Medulla oblongata (tissue), 1 donor: Measurements from ENCODE around the gene DDAH2.

Source experiments
- DNase-seq: peaks from one replicate; pipeline ENCODE4 v3.0.0-alpha.2; 2015; ENCODE audit errors: extremely low spot score

Gene DDAH2, protein sequence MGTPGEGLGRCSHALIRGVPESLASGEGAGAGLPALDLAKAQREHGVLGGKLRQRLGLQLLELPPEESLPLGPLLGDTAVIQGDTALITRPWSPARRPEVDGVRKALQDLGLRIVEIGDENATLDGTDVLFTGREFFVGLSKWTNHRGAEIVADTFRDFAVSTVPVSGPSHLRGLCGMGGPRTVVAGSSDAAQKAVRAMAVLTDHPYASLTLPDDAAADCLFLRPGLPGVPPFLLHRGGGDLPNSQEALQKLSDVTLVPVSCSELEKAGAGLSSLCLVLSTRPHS

DNA sequence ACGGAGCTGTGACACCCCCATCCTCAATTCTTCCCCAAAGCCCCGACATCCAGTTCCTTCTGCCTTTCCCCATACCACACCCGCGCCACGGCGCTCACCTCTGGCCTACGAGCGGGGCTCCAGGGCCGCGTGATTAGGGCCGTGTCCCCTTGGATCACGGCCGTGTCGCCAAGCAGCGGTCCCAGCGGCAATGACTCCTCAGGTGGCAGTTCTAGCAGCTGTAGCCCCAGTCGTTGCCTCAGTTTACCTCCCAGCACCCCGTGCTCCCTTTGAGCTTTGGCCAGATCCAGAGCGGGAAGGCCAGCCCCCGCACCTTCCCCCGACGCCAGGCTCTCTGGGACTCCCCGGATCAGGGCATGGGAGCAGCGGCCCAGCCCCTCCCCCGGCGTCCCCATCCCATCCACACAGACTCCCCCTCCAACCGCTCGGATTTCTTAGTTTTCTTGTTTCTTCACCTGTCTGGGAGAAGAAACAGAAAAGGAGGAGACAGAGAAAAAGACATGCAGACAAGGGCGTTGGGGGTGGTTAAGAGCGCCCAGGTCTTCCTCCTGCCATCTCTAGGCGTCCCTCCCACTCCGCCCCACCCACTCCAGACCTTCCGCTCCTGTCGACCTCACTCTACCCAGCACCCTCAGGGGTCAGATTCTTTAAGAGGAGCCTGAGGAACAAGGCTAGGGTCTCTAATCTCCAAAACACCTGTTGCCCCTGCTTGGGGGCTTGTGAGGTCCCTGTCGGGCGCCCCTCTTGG, at the start of gene DDAH2:
Gene DDAH2, minus strand, starts transcription at position 533 of the 748 bp plus-strand sequence. Its CDS starts 138 bp downstream, at position 395.
- no peak for DNase-seq

DNA sequence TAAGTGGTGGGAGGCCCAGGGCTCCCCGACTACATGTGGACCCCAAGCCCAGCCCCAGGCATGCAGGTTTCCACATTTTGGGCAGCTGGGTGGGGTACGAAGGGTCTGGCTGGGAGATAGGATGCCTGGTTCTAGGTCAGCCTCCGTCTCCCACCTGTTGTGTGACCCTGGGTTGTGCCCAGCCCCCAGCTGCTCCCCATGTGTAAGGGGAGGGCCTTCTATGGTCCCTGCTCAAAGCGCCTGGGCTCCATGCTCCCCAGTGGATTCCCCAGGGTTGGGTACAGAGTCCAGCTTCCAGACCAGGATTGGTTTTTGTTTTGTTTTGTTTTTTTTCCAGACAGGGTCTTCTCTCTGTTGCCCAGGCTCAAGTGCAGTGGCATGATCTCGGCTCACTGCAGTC, 49.1 kb upstream of the DDAH2 start:
- DNase-seq: no peak

GRCh38 chr6:31777667-31778050, 48.6 kb upstream of the DDAH2 start:
- no peak for DNase-seq

DNA sequence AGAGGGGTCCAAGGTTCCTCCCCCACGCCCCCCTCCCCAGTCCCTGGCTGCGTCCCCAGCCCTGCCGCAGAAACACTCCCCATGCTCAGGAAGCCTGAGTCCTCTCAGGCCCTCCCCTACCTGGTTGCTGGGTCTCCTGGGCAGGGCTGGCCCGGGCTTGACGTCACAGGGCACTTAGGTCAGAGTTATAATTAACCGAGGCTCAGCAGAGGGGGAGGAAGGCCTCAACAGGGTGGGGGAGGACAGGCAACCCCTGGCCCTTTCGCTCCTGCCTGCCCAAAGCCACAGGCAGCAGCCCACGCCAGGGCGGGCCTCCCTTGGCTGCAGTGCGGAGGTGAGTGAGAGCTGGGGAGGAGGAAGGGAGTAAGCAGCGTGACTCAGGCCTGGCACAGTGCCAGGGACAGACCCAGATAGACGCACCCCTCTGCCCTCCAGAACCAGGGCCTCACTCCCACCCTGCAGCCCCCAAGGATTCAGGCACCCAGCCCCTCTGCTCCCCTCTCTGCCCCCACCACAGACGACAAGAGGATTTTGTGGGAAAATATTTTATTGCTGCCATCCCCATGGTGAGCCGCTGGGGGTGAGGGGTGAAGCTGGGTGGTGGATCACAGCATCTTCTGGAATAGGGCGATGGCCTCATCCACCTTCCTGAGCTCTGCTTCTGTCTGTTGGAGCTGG, 48.0 kb upstream of the DDAH2 start, which contains the start of gene VWA7:
Gene VWA7, minus strand, starts transcription at position 340 of the 678 bp plus-strand sequence. CDS start 549 bp downstream, outside the sequence.
- no peak for DNase-seq

- DNase-seq: no peak
Measured at GRCh38 chr6:31776485-31776988, 47.4 kb upstream of the DDAH2 start.

DNA sequence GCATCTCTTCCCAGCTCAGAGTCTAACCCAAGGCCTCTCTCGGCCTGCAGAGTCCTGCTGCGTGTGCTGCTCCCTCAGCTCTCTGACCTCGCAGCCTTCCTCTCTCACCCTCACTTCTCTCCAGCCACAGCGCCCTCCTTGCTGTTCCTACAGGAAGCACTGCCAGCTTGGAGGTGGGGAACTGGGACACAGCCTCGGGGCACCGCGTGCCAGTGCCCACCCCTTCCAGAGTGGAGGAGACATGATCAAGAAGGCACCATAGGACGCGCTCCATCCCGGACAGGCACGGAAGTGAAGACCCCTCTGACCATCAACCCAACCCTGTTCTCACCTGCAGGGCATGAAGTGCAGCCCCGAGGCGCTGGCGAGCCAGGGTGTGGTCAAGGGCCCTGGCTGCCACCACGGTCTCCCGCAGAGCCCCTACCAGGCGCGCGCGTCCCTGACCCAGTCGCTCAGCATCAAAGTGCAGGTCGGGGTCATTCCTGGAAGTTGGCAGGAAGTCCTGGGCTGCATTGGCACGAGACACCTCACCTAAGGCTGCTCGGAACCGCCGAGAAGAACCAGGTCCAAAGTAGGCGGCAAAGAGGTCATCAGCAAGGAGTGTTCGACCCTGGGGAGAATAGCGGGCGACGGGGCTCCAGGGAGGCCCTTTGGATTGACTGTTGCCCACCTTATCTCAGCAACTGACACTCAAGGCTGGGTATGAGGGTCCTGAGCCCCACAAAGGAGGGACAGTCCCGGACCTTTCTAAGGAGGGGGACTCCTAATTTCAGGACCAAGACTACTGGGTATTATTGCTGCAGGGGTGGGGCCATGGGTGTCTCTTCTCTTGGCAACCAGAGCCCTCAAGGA, 46.8 kb upstream of the DDAH2 start:
- no peak for DNase-seq

DNA sequence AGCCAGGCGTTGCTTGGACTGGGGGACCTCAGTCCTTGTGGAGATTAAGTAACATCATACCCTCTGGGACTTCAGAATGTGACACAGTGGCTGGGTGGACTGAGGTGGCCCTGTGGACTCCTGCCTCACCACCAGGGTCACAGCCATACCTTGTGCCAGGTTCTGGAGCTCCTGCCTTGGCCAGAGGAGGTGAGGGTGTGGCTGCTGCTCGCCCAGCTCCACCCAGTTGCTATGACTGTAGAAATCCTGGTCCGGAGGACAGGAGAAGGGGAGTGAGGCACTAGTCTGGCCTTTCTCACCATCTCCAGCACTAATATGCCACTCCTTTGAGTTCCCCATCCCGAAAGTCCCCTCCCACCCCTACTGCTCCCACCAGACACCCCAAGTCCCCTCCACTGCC, 46.1 kb upstream of the DDAH2 start:
- no peak for DNase-seq

DNA sequence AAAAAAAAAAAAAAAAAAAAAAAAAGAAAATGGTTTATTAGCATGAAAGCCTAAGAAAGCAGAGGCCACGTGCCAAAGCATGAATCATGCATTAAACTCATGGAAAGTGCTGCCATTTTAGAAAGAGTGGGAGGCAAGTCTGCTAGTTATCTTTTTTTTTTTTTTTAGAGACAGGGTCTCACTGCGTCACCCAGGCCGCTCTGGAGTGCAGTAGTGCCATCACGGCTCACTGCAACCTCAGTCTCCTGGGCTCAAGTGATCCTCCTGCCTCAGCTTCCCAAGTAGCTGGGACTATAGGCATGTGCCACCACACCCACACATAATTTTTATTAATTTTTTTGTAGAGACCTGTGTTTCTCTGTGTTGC, 42.9 kb upstream of the DDAH2 start:
- DNase-seq: no peak

DNA sequence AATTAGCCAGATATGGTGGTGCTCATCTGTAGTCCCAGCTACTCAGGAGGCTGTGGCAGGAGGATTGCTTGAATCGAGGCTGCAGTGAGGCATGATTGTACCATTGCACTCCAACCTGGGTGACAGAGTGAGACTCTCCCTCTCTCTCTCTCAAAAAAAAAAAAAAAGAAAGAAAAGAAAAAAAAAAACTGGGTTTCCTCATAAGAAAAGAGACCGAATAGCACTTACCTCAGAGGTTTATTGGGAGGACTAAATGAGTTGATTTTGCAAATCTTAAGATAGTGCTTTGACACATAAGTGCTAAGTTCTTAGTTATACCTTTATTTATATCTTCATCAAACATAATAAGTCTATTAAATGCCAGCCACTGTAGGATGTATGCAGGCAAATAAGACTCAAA, 41.8 kb upstream of the DDAH2 start:
- no peak for DNase-seq

DNA sequence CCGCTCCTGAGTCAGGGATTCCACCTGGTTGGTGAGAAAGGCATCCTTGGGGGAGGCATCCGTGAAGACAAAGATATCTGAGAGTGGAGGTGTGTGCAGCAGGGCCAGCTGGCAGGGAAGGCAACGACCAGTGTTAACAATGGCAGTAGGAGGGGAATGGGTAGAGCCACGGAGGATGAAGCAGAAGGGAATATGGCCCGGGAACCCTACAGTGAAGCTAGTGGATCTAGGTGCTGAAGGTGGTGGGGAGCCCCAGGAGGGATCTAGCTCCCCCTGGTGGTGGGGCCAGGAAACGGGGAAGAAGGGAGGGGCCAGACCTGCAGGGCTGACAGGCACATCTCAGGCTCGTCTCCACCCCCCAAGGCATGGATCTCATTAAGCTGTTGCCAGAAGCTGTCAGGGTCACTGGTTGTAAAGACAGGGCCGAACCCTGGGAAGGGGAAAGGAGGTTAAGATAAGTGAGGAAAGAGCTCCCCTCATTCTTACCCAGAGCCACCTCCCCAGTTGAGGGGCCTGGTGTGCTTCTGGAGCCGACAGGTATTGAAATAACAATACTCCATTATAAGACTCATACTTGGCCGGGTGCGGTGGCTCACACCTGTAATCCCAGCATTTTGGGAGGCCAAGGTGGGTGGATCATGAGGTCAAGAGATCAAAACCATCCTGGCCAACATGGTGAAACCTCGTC, 40.7 kb upstream of the DDAH2 start:
- DNase-seq: peak; percentile 40

GRCh38 chr6:31768363-31769257, 39.5 kb upstream of the DDAH2 start:
- peak; percentile 59 for DNase-seq

DNA sequence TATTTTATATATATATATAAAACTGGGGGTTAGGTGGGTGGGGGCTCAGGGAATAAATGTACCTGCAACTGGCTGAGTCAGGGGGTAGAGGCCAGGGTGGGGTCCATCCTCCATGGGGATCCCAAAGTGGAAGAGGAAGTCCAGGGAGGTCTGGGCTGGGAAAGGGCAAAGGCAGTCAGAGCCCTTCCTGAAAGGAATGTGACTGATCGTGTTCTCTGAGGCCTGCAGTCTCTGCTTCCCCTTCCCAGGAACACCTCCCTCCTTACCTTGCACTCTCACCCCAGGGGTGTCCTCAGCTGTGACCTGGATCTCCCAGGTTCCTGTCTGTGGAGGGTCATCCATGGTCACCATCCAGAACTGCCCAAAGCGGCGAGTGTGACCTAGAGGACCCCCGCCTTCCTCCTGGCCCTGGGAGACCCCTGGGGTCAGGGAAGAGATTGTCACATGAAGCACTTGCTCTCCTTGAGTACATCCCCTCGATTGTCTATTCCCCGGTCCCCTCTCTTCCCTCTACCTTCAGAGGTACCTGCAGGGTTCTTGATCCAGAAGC, 38.1 kb upstream of the DDAH2 start:
- no peak for DNase-seq

GRCh38 chr6:31765910-31766794, 37.1 kb upstream of the DDAH2 start:
- DNase-seq: no peak

DNA sequence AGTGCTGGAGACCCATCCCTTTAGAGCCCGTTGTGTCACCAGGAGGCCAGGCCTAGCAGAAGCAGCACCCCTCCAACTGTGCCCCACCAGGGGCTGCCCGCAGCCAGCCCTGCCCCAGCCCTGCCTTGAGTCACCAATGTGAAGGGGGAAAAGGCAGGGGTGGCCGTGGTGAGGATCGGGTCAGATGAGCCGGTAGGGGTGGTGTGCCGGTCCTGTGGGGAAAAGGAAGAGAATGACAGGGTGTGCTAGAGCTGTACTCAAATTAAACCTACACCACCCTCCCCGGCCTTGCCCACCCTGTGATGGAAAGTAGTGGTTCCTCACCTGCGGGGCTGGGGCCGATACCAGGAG, 36.4 kb upstream of the DDAH2 start:
- no peak for DNase-seq

GRCh38 chr6:31764198-31764597, 35.1 kb upstream of the DDAH2 start:
- DNase-seq: no peak

GRCh38 chr6:31763619-31763940, 34.5 kb upstream of the DDAH2 start:
- peak; percentile 68 for DNase-seq

DNA sequence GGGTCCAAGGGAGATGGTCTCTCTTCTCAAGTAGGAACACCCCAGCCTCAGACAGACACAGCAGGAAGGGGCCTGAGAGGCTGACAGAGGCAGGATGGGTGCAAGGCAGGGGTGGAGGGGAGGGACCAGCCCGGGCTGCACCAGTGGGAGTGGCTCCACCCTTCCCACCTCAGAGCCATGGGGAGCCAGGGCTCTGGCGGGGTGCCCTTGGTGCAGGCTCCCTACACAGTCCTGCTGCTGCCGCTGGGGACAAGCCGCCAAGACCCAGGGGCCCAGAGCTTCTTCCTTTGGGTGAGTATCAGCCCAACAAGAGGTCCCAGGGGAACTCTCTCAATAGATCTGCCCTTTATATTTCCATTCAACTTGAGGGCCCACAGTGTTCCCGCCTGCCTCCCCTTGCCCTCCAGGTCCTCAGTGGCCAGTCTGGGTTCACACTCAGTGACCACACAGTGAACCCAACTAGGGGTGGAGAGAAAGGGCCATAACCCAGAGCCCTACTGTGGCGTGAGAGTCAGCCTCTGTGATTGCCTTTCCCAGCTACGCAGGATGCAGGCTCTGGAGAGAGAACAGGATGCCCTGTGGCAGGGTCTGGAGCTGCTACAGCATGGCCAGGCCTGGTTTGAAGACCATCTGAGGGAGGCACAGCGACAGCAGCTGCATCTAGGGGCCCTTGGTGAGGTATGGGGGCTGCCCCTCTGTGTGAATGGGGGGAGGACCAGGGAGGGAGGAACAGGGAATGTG, 33.9 kb upstream of the DDAH2 start:
- DNase-seq: no peak

GRCh38 chr6:31762356-31762755, 33.3 kb upstream of the DDAH2 start, which contains the start of gene SAPCD1:
SAPCD1 (plus strand) TSS chr6:31762656; CDS start chr6:31763055, 399 bp downstream.
- no peak for DNase-seq
